HG03460 (cell line): ENCODE data around the gene JOSD1.

Source experiments
- ATAC-seq: cut with Tn5 transposase; IDR thresholded peaks from one replicate; pipeline ENCODE4 v1.9.1; 2021; ENCODE audit not compliant: unreplicated experiment

Gene JOSD1

GRCh38 chr22:38733724-38734381 lies 33.1 kb upstream of the JOSD1 start:
- ATAC-seq, result no peak

DNA sequence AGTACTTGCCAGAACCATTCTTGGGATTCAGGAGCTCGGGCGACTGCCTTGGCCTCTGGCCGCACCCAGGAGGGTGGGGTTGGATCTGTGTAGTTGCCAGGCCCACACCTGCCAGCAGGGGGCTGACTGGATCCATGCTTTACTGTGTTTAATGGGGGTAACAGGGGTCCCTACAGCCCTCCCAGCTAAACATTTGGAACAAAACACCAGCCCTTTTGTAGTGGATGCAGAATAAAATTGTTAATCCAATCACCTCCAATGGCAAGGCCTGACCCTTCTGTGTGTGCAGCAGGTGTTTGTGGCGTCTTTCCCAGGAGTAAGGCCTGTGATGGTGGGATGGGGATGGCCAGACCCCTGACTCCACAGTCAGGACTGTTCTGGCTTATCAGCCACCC lies 32.6 kb upstream of the JOSD1 start:
- ATAC-seq, result no peak

GRCh38 chr22:38732251-38732815 lies 31.6 kb upstream of the JOSD1 start:
- no peak for ATAC-seq

GRCh38 chr22:38731703-38732161 lies 31.0 kb upstream of the JOSD1 start:
- ATAC-seq, result no peak

DNA sequence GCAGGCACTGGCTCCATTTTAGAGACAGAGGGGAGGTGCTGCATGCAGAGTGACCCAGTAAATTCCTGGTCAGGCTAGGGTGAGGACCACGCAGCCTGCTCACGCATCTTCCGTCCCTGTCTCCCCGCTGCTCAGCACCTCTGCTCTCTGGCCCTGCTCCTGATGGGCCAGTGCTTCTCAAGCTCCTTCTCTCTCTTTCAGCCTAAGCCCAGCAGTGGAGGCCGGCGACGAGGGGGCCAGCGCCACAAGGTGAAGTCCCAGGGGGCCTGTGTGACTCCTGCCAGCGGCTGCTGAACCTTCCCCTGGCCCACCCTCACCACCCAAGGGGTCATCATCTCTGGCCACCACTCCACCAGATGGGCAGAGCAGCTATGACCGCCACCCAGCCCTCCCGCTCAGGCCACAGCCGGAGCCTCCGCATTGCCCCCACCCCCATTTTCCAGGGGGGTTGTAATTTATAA lies 29.7 kb upstream of the JOSD1 start:
- ATAC-seq, result no peak

DNA sequence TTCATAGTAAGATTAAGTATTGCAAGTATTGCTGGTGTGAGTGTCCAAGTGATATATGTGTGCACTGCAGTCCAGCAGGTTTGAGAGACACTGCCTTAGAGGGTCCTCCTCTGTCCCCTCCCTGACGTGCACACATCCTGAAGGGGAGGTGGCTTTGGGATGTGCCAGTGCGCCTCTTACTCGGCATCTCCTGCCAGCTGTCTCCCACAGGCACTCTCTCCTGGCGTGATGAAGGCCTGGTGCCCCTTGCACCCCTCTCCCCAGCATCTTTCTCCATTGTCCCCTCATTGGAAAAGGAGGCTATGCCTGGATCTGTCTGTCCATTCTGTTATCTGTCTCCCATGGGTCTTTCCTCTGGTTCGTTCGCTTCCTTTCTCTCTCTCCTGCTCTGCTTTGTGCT lies 29.2 kb upstream of the JOSD1 start:
- ATAC-seq, result no peak

DNA sequence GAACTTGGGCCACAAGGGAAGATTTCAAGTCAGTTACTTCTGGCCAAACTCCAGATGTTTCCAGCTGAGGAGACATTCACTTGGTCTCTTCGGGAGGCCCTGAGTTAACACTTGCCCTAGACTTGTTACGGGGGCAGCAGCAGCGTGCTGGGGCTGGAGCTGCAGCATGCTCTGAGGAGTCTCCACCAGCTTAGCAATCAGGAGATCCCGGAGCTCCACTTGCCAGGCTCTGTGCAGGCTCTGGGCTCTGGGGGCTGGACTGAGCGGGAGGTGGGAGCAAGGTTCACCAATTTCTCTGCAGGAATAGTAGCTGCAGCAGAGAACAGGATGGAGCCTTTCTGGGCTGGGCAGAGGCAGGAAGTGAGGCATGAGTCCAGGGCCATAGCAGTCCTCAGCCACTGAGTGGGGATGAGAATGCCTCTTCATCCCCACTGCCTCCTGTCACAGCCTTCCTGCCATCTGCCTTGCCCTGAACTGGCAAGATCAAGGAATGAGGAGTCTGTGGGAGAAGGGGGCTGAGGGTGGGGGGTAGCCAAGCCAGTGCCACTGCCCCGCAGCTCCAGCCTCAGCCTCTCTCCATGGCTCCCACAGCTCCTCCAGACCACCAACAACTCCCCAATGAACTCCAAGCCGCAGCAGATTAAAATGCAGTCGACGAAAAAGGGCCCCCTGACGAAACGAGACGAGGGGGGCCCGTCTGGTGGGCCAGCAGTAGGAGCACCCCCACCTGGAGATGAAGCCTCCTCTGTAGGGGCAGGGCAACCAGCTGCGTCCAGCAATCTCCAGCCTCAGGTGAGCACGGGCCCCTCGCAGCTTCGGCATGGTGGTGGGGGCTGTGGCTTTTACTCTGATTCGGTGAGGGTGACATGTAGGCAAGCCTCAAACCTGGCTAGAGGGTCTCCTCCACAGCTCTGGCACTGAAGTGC lies 28.4 kb upstream of the JOSD1 start:
- no peak for ATAC-seq

GRCh38 chr22:38727530-38728451 lies 27.0 kb upstream of the JOSD1 start:
- ATAC-seq, result no peak

- ATAC-seq, result no peak
Measured at GRCh38 chr22:38727123-38727522, 26.4 kb upstream of the JOSD1 start.

GRCh38 chr22:38725900-38726655 lies 25.3 kb upstream of the JOSD1 start:
- ATAC-seq, result no peak

DNA sequence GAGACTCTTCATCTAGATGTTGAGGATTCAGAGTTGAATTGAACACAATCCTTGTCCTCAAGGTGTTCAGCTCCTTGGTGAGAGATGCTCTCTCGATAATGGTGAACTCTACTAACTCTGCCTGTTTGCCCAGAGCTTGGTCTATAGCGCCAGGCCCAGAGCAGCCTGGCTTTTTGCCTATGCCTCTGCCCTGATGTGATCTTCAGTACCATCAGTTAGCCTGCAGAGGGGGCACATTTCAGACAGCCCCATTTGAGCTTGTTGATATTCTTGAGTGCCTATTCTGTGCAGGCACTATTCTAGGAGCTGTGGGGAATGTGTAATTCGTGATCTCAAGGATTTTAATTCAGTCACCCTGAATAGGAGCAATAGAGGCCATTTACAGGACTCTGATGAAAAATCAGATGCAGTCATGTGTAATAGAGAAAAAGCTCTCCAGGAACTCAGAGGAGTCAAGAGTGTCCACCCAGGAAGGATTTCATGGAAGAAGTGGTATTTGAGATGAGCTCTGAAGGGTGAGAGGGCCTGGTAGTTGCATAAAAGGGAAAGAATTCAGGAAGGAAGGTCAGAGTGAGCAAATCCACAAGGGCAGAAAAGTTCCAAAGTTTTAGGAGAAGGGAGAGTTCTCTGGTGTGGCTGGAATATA lies 24.3 kb upstream of the JOSD1 start:
- no peak for ATAC-seq

- ATAC-seq, result no peak
Measured at GRCh38 chr22:38724176-38724575, 23.4 kb upstream of the JOSD1 start.

- ATAC-seq, result no peak
Measured at GRCh38 chr22:38721551-38721950, 20.8 kb upstream of the JOSD1 start.

- no peak for ATAC-seq
Measured at GRCh38 chr22:38720350-38720749, 19.6 kb upstream of the JOSD1 start.

- ATAC-seq, result no peak
Measured at GRCh38 chr22:38719196-38719595, 18.5 kb upstream of the JOSD1 start.

DNA sequence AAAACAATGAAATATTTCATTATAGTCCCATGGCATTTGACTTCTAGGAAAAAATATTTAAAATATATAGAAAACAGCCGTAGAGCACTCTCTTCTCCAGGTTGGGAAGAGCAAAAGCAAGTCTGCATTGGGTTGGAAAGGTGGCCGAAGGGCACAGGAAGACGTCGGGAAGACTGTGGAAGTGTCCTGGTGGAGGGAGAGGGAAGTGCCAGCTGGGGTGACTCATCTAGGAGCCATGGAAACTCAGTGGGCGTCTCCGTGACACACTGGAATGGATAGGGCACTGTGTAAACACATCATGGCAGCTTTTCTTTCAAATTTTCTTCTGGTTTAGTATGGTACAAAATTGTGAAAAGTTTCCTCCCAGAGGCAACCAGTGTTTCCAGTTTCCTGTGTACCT lies 17.7 kb upstream of the JOSD1 start:
- ATAC-seq, result no peak

GRCh38 chr22:38717244-38717643 lies 16.5 kb upstream of the JOSD1 start:
- no peak for ATAC-seq

GRCh38 chr22:38716826-38717225 lies 16.1 kb upstream of the JOSD1 start:
- no peak for ATAC-seq

DNA sequence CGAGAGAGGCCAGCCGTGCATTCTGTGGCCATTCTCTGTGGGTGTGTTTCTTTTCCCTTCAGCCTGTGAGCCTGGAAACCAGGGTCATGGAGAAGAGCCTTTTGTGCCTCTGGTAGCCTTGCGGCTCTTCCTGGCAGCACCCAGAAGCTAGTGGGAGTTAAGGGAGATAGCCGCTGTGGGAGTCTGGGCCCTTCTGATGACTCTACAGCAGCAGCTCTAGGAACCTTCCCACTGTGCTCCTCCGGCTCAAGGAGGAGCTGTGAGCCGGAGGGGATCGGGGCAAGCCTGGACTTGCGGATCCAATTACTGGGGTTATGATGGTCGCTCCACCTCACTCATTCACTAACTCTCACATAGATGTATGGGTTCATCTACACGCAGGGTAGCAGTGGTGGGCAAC lies 15.5 kb upstream of the JOSD1 start:
- ATAC-seq, result no peak

GRCh38 chr22:38715852-38716251 lies 15.1 kb upstream of the JOSD1 start:
- ATAC-seq, result no peak
